GM18907 (cell line): ENCODE results near the gene TASP1.

ENCODE experiments used
- ATAC-seq: cut with Tn5 transposase; IDR thresholded peaks from one replicate; pipeline ENCODE4 v1.9.1; 2021; ENCODE audit warnings: mild to moderate bottlenecking, moderate library complexity; ENCODE audit not compliant: unreplicated experiment

Gene TASP1

GRCh38 chr20:13355941-13356486 is 282.7 kb downstream of the TASP1 start:
- ATAC-seq = no peak

GRCh38 chr20:13355411-13355810 is 283.3 kb downstream of the TASP1 start:
- no peak for ATAC-seq

GRCh38 chr20:13353261-13353945 is 285.3 kb downstream of the TASP1 start:
- no peak for ATAC-seq

GRCh38 chr20:13349235-13349604 is 289.5 kb downstream of the TASP1 start:
- no peak for ATAC-seq

- ATAC-seq = no peak
These were observed 290.2 kb downstream of the TASP1 start for GRCh38 chr20:13348311-13349234.

- ATAC-seq = no peak
These were observed 294.1 kb downstream of the TASP1 start for GRCh38 chr20:13344671-13345070.

GRCh38 chr20:13342469-13343242 is 296.1 kb downstream of the TASP1 start:
- ATAC-seq = no peak

GRCh38 chr20:13341737-13342393 is 296.9 kb downstream of the TASP1 start:
- ATAC-seq = no peak

- ATAC-seq = no peak
These were observed 298.6 kb downstream of the TASP1 start for GRCh38 chr20:13340088-13340487.
